HepG2 (cell line): ENCODE measurements around the gene CMTR2. TPM values are rescaled to one million over a fixed set of nuclear protein-coding genes. Genes with fewer than 3 reads are reported as not detected.

Experiments
- ATAC-seq: fragments of 200-7000 bp; cut with Tn5 transposase; 3 replicates; pipeline ENCODE4 v1.9.1; 2020; ENCODE audit warnings: mild to moderate bottlenecking, moderate library complexity
- BruUV-seq: library from RNA; stranded (reverse); fragments of 400-500 nt; replicated peaks from 2 replicates; lab custom pipeline; 2021; lab: Mats Ljungman, UMichigan
- CTCF ChIA-PET: fragments of 300-600 bp; formaldehyde crosslinking; extraction: SDS; loops from one replicate; lab custom pipeline; 2021; ENCODE audit warnings: low total read pairs, inconsistent platforms, low intra/inter-chr PET ratio; lab: Yijun Ruan, JAX
- POLR2A ChIA-PET: fragments of 350-600 bp; sonication (Branson Sonifier 250); formaldehyde crosslinking; loops from one replicate; lab custom pipeline; 2020; ENCODE audit warnings: antibody characterized with exemption, inconsistent platforms; lab: Yijun Ruan, JAX
- DNase-seq: peaks from one replicate; pipeline ENCODE4 v3.0.0-alpha.2; 2015; ENCODE audit warnings: low spot score
- FAIRE-seq: peaks from 3 replicates; lab custom pipeline; 2011; peaks lifted over from hg19 to GRCh38; lab: Jason Lieb, UNC
- H2AFZ ChIP-seq: one replicate; pipeline ENCODE4 v1.6.1; 2011; ENCODE audit warnings: low read length, inconsistent platforms
- H3K27ac ChIP-seq: fragments of 300-600 bp; 3 replicates; pipeline ENCODE4 v1.8.0; 2011; ENCODE audit warnings: mixed run types, mild to moderate bottlenecking, mixed read lengths, low read length, inconsistent platforms; ENCODE audit not compliant: insufficient read depth; ENCODE audit errors: extremely low read length
- H3K27me3 ChIP-seq, 2 experiments: fragments of 200-600 bp in 1 of 2; 2 replicates in 1 of 2; 3 replicates in 1 of 2; pipeline versions ENCODE4 v1.6.0 to v1.8.0; 2011; ENCODE audit warnings: low read length in 2 of 2, mild to moderate bottlenecking in 2 of 2, moderate library complexity in 2 of 2, inconsistent platforms in 1 of 2; ENCODE audit not compliant: insufficient read depth in 2 of 2, control insufficient read depth in 1 of 2
- H3K36me3 ChIP-seq, 2 experiments: fragments of 200-600 bp in 1 of 2; replicated peaks in 1 of 2; 2 replicates in 1 of 2; 3 replicates in 1 of 2; pipeline versions ENCODE4 v1.5.1 to v1.8.0; 2011; ENCODE audit warnings: low read length in 2 of 2, inconsistent platforms in 1 of 2; ENCODE audit not compliant: insufficient read depth in 2 of 2, control insufficient read depth in 1 of 2
- H3K4me1 ChIP-seq: 2 replicates; pipeline ENCODE4 v1.5.1; 2012; ENCODE audit warnings: low read length, inconsistent platforms; ENCODE audit not compliant: insufficient read depth
- H3K4me2 ChIP-seq: 2 replicates; pipeline ENCODE4 v1.6.0; 2011; ENCODE audit warnings: low read depth, low read length, inconsistent platforms
- H3K4me3 ChIP-seq, 3 experiments: fragments of 200-600 bp in 1 of 3; sonication (generic), shearing (Covaris generic) in 1 of 3; replicated peaks in 1 of 3; 2 replicates each; pipeline ENCODE4 v1.5.1; 2011 to 2016; ENCODE audit warnings: low read length in 3 of 3, inconsistent platforms in 2 of 3, low read depth in 2 of 3, mild to moderate bottlenecking in 2 of 3, control low read depth in 1 of 3, mixed read lengths in 1 of 3; ENCODE audit not compliant: insufficient read depth in 1 of 3
- H3K79me2 ChIP-seq: one replicate; pipeline ENCODE4 v1.6.1; 2011; ENCODE audit warnings: low read length, inconsistent platforms; ENCODE audit not compliant: insufficient read depth
- H3K9ac ChIP-seq: 2 replicates; pipeline ENCODE4 v1.6.0; 2011; ENCODE audit warnings: mild to moderate bottlenecking, low read depth, low read length, inconsistent platforms; ENCODE audit not compliant: insufficient read depth
- H3K9me3 ChIP-seq: 2 replicates; pipeline ENCODE4 v1.5.1; 2012; ENCODE audit warnings: mild to moderate bottlenecking, low read length
- H4K20me1 ChIP-seq: 2 replicates; pipeline ENCODE4 v1.6.0; 2011; ENCODE audit warnings: inconsistent platforms, mild to moderate bottlenecking, low read length, moderate library complexity; ENCODE audit not compliant: insufficient read depth
- ARNT ChIP-seq: fragments of 450-650 bp; IDR thresholded peaks from 2 replicates; pipeline ENCODE4 v1.6.1; 2017
- BRCA1 ChIP-seq: sonication (generic); formaldehyde crosslinking; IDR thresholded peaks from 2 replicates; pipeline ENCODE4 v1.4.0; 2020; ENCODE audit warnings: missing genetic modification reagents
- CHCHD3 ChIP-seq: sonication (generic); formaldehyde crosslinking; IDR thresholded peaks from 2 replicates; pipeline ENCODE4 v1.8.0; 2022; ENCODE audit warnings: mild to moderate bottlenecking, missing genetic modification reagents, moderate library complexity
- EZH2 ChIP-seq: conservative IDR thresholded peaks from 2 replicates; pipeline ENCODE4 v1.6.1; 2012; ENCODE audit warnings: mild to moderate bottlenecking, low read depth, low read length, moderate library complexity
- GLMP ChIP-seq: sonication (generic); formaldehyde crosslinking; IDR thresholded peaks from 2 replicates; pipeline ENCODE4 v1.9.0; 2021; ENCODE audit warnings: missing genetic modification reagents, mild to moderate bottlenecking, borderline replicate concordance
- HDAC2 ChIP-seq: sonication (generic); formaldehyde crosslinking; IDR thresholded peaks from 2 replicates; pipeline ENCODE4 v1.4.0; 2020; ENCODE audit warnings: missing genetic modification reagents
- HES4 ChIP-seq: sonication (generic); formaldehyde crosslinking; IDR thresholded peaks from 2 replicates; pipeline ENCODE4 v1.9.0; 2021; ENCODE audit warnings: mild to moderate bottlenecking, missing genetic modification reagents, borderline replicate concordance
- KLF9 ChIP-seq: IDR thresholded peaks from 2 replicates; pipeline ENCODE4 v1.6.1; 2016; ENCODE audit warnings: low read depth
- PAF1 ChIP-seq: IDR thresholded peaks from 2 replicates; pipeline ENCODE4 v1.6.1; 2016; ENCODE audit warnings: missing genetic modification reagents, missing compliant biosample characterization
- RFX1 ChIP-seq: fragments of 450-650 bp; IDR thresholded peaks from 2 replicates; pipeline ENCODE4 v1.6.1; 2017
- RXRA ChIP-seq: sonication (generic); formaldehyde crosslinking; IDR thresholded peaks from 2 replicates; pipeline ENCODE4 v1.5.1; 2020; ENCODE audit warnings: missing genetic modification reagents
- SMAD3 ChIP-seq: sonication (generic); formaldehyde crosslinking; IDR thresholded peaks from 2 replicates; pipeline ENCODE4 v1.4.0; 2020; ENCODE audit warnings: missing genetic modification reagents
- ZBTB21 ChIP-seq: sonication (generic); formaldehyde crosslinking; IDR thresholded peaks from 2 replicates; pipeline ENCODE4 v1.4.0; 2020; ENCODE audit warnings: missing genetic modification reagents
- ZNF501 ChIP-seq: sonication (generic); formaldehyde crosslinking; IDR thresholded peaks from 2 replicates; pipeline ENCODE4 v1.5.1; 2020; ENCODE audit warnings: mild to moderate bottlenecking, moderate library complexity, missing genetic modification reagents
- ZNF768 ChIP-seq: sonication (generic); formaldehyde crosslinking; IDR thresholded peaks from 2 replicates; pipeline ENCODE4 v1.4.0; 2020; ENCODE audit warnings: missing genetic modification reagents
- ZNF879 ChIP-seq: sonication (generic); formaldehyde crosslinking; IDR thresholded peaks from 2 replicates; pipeline ENCODE4 v1.8.1; 2023; ENCODE audit warnings: missing genetic modification reagents
- WGBS: methylation state at CpG from one replicate; pipeline ENCODE4 v1.1.6; 2017; ENCODE audit warnings: low lambda C conversion rate; 5-methylcytosine and 5-hydroxymethylcytosine counted together
- in situ Hi-C: cut with HindIII; loops from 2 replicates; pipeline ENCODE4 v1.10.0; 2017; ENCODE audit warnings: low pct_unique_long_range_greater_than_20kb; ENCODE audit not compliant: extremely low pct_ligation_motif_present
- intact Hi-C: fragments of 100-400 bp; cut with micrococcal nuclease; formaldehyde crosslinking; loops from one replicate; pipeline ENCODE4 v1.10.0; 2022; ENCODE audit not compliant: unreplicated experiment
- polyA plus RNA-seq, 8 experiments: library from polyadenylated mRNA; depleted of rRNA in 3 of 8; stranded (reverse) in 7 of 8; unstranded in 1 of 8; fragments of >200 nt; fragmentation: Illumina TruSeq in 4 of 8; extraction: Trizol in 4 of 8; gene quantifications; 2 replicates each; pipeline versions ENCODE4 v1.2.1 to v1.2.3, GENCODE V29; 2011 to 2016; ENCODE audit warnings: low read depth in 4 of 8, missing spikeins in 1 of 8, mixed read lengths in 1 of 8; ENCODE audit not compliant: insufficient read depth in 1 of 8
- total RNA-seq, 5 experiments: library from RNA; depleted of rRNA; stranded (reverse); fragments of >200 nt; fragmentation: Illumina TruSeq; extraction: Trizol; gene quantifications; 2 replicates each; pipeline ENCODE4 v1.2.3, GENCODE V29; 2016; ENCODE audit warnings: low read depth in 1 of 5
- TF ChIP-seq, protein P1 (sequence below), 2 experiments: sonication (generic) in 1 of 2; formaldehyde crosslinking in 1 of 2; IDR thresholded peaks; 2 replicates each; pipeline versions ENCODE4 v1.4.0 to v1.6.1; 2016 to 2020; ENCODE audit warnings: borderline replicate concordance in 1 of 2, low read depth in 1 of 2, mild to moderate bottlenecking in 1 of 2, missing genetic modification reagents in 1 of 2

CMTR2 gene
- total and polyA plus RNA-seq, 2 of the 13 experiments (the other 11 are each of a cell fraction or from before 2014, with no cell fraction given), result 15.0 to 19.9 TPM

DNA sequence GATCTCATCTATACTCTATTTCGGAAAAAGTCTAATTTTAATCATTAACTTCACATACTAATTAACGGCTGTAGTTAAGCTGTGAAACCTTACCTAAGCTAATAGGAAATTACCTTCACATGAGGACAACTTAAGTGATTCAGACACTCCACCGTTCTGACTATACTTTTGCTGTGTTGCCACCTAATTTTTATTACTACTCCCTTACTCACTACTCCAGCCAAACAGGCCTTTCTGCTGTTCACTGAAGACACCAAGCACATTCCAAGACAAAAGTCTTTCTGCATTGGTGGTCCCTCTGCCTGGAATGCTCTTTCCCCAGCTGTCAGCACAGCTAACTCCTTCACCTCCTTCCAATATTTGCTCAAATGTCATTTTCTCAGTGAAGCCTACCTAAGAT is 1.3 kb downstream of the CMTR2 start:
- H3K27me3 ChIP-seq, result no peaks in the 10 kb centered on the region; a peak in 1 of 5 replicates
- 90% methylated on average over 3 of the region's 3 CpGs for WGBS

More for the DNA sequence above, 1.3 kb downstream of the CMTR2 start:
- DNase-seq (no peak), ATAC-seq (no peak), FAIRE-seq (no peak)
- no TSS peak for BruUV-seq
- Histone ChIP-seq H2AFZ (no peak overlapping the region), H3K4me1 (peaks cover 21% of the 10 kb centered on the region), H3K36me3 (peaks cover 3 to 28% of the 10 kb centered on the region in 2 experiments), H3K79me2 (peaks cover 7% of the 10 kb centered on the region), H3K27ac (peak overlapping the region; percentile 75), H3K4me3 (peak overlapping the region; percentile 73 to 77 (median 77); a peak in 4 of 6 replicates), H3K9me3 (no peaks in the 10 kb centered on the region; the same call in 1 of the 2 replicates), H3K4me2 (peak overlapping the region; percentile 80), H3K9ac (no peak overlapping the region), H4K20me1 (no peaks in the 10 kb centered on the region)
- in situ Hi-C loops, result no loop called here
- POLR2A ChIA-PET, result no interaction called here
- TF ChIP-seq GLMP (CRISPR knock-in tag) (no peak), KLF9 (CRISPR knock-in tag) (no peak), RFX1 (no peak), BRCA1 (no peak), ZBTB21 (CRISPR knock-in tag) (no peak), ARNT (no peak), HES4 (CRISPR knock-in tag) (no peak), EZH2 (no peak), HDAC2 (no peak), ZNF501 (CRISPR knock-in tag) (no peak), RXRA (CRISPR knock-in tag) (no peak), ZNF768 (CRISPR knock-in tag) (no peak), PAF1 (CRISPR knock-in tag) (no peak), ZNF879 (no peak), CHCHD3 (CRISPR knock-in tag) (no peak), SMAD3 (CRISPR knock-in tag) (no peak)
- TF ChIP-seq, protein P1, sequence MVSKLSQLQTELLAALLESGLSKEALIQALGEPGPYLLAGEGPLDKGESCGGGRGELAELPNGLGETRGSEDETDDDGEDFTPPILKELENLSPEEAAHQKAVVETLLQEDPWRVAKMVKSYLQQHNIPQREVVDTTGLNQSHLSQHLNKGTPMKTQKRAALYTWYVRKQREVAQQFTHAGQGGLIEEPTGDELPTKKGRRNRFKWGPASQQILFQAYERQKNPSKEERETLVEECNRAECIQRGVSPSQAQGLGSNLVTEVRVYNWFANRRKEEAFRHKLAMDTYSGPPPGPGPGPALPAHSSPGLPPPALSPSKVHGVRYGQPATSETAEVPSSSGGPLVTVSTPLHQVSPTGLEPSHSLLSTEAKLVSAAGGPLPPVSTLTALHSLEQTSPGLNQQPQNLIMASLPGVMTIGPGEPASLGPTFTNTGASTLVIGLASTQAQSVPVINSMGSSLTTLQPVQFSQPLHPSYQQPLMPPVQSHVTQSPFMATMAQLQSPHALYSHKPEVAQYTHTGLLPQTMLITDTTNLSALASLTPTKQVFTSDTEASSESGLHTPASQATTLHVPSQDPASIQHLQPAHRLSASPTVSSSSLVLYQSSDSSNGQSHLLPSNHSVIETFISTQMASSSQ (IDR thresholded peaks at IDR 0.05; ENCODE audit: low read depth), result no peak
- TF ChIP-seq, protein P1 (CRISPR knock-in tag; IDR thresholded peaks at IDR 0.05; ENCODE audit: borderline replicate concordance), result no peak
- CTCF ChIA-PET, result no interaction called here
- intact Hi-C loops, result no loop called here
